HG03521 (cell line): ENCODE measurements around the gene FERMT2.

ENCODE experiments used
- ATAC-seq: cut with Tn5 transposase; IDR thresholded peaks from one replicate; pipeline ENCODE4 v1.9.1; 2021; ENCODE audit warnings: mild to moderate bottlenecking, moderate library complexity; ENCODE audit not compliant: unreplicated experiment

Gene FERMT2

DNA sequence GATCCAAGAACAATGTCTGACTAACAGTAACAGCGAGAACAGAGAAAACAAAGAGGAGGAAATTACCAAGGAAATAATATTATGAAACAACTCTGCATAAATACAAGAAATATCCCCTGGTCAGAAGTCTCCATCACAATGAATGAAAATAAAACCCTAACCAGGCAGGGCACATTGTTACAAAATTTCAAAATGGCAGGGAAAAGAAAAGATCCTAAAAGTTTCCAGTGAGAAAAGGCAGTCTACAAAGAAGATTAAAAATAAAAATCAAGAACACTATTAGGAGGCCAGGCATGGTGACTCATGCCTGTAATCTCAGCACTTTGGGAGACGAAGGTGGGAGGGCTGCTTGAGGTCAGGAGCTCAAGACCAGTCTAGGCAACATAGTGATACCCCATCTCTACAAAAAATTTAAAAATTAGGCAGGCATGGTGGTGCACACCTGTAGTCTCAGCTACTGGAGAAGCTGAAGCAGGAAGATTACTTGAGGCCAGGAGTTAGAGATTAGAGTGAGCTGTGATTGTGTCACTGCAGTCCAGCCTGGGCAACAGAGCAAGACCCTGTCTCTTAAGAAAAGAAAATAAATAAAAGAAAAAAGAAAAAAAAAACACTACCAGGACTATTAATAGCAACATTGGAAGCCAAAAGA lies 47.8 kb downstream of the FERMT2 start:
- no peak for ATAC-seq

- no peak for ATAC-seq
These were observed 49.4 kb downstream of the FERMT2 start for GRCh38 chr14:52901357-52901980.

GRCh38 chr14:52900731-52901130 lies 50.1 kb downstream of the FERMT2 start:
- ATAC-seq, result no peak

DNA sequence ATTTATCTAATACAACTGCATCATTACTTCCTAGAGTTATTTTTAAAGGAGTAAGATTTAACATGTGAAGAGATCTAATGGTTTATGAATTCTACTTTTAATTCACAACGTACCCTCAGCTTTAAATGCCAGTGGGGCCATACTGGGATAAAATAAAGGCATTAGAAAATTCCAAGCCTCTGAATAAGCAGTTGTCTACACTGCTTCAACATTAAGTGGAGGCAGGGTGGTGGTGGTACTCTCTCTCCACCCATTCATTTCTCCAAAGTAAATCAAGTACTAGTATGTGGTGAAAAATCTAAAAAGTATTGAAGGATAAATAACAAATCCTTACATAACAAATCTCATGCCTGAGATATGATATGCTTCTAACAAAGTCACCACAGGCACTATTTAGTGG lies 52.4 kb downstream of the FERMT2 start:
- ATAC-seq, result no peak

DNA sequence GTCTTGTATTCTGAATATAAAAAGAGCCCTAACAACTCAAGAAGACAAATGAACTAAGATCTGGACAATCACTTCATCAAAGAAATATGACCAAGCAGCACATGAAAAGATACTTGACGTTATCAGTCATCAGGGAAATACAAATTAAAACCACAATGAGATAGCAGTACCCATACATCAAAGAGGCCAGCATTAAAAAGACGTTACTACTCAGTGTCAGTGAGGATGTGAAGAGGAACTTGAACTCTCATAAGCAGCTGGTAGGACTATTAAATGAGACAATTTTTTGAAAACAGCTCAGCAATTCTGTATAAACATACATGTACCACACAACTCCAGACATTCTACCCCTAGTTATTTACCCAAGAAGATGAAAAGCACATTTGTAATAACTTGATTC lies 55.9 kb downstream of the FERMT2 start:
- ATAC-seq, result no peak

- no peak for ATAC-seq
These were observed 59.0 kb downstream of the FERMT2 start for GRCh38 chr14:52891800-52892199.

GRCh38 chr14:52888839-52889838 lies 61.7 kb downstream of the FERMT2 start:
- ATAC-seq, result no peak

DNA sequence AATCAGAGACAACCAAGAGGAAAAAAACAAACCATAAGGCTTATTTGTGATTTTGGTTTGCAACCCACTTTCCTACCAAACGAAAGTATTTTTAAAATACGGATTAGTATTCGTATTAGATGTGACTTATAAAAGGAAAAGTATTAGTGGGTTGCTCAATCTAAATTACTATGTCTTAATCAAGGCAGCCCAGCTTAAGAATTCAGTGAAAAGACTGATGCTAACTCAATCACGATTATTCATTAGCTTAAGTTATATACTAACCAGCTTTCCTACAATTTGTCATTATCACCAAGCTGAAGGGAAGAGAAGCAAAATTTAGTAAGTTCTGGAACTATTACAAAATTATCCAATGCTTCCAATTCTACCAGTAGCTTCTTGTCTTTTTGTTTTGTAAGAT lies 62.7 kb downstream of the FERMT2 start:
- no peak for ATAC-seq

DNA sequence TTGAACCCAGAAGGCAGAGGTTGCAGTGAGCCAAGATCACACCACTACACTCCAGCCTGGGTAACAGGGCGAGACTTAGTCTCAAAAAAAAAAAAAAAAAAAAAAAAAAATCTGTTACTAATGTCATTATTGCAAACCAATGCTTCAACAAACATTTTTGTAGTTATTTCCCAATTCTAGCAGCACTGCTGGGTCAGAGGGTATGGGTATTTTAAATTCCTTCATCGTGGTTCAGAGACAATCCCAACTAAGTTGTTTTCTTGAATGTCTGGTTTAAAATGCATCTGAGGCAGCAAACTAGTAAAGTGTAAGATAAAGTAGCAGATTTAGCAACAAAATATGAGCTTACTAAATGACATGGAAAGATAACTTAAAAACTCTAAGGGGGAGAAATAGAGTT lies 65.6 kb downstream of the FERMT2 start:
- no peak for ATAC-seq

- ATAC-seq, result no peak
These were observed 67.2 kb downstream of the FERMT2 start for GRCh38 chr14:52883658-52884057.

- ATAC-seq, result no peak
These were observed 68.0 kb downstream of the FERMT2 start for GRCh38 chr14:52882824-52883223.

- no peak for ATAC-seq
These were observed 70.9 kb downstream of the FERMT2 start for GRCh38 chr14:52879958-52880357.

DNA sequence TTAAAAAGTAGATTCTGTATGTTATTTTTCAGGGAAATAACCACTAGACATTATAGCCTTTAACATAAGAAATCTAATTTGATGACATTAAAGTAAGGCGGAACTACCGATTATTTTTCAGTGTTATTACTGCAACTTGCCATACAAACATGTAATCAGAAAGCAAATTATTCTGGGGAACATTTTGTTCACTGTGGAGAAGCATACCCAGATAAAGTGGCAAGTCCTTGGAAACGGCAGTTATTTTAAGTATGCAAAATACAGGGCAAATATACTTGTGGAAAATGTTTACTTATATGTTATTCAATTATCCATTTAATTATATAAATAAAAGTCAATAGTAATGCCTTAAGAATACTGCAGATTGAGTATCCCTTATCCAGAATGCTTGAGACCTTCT lies 71.9 kb downstream of the FERMT2 start:
- no peak for ATAC-seq

DNA sequence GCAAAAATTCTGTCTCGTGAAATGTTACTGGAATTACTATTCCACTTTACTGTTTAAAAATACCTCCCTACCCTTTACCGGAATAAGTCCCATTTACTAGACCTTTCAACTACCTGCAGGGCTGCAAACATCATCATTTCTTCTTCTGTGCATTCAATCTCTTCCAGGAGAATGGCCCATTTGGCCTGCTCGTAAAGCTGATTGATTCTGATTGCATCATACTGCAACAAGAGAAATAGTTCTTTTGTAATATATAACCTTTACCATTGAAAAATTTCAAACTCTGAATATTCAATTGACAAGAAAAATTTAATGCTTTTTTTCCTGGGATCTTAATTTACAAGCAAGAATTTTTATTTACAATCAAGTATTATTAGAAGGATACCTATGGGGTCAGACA lies 72.4 kb downstream of the FERMT2 start:
- no peak for ATAC-seq

DNA sequence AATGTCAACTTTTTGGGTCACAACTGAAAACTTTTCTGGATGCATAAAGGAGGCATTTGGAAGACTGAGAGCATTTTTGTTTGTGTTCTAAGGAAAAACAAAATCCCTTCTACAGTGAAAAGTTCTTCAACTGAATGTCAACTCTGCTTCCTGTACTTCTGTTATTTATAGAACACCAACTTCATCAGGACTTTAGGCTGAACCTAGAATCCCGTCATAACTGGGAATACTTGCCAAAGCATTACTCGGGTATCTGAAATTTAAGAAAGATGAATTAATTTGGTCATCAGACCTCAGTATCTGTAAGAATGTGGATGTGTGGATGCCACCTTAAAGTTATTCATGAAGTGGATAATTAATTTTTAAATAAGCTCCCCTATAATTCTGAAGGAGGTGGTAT lies 73.2 kb downstream of the FERMT2 start:
- no peak for ATAC-seq

DNA sequence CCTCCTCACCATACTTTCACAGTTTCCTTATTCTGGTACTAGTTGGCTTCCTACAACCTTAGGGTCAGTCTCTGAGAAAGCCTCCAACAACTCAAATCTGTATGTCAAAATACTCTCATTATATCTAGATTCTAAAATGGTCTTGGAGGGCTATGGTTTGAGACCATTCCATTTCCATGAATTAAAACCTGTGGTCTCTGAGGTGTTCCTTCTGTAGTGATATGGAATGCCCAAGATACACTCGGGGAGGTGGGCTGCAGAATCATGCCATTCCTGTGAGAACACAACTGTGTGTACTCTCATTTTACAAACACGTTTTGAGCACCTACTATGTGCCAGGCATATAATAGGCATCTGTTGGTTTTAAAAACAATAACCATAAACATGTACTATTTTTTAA lies 74.0 kb downstream of the FERMT2 start:
- no peak for ATAC-seq

- ATAC-seq, result no peak
These were observed 74.5 kb downstream of the FERMT2 start for GRCh38 chr14:52876311-52876710.

GRCh38 chr14:52875707-52876106 lies 75.1 kb downstream of the FERMT2 start:
- no peak for ATAC-seq

- no peak for ATAC-seq
These were observed 76.5 kb downstream of the FERMT2 start for GRCh38 chr14:52874389-52874788.

GRCh38 chr14:52873694-52874093 lies 77.2 kb downstream of the FERMT2 start:
- no peak for ATAC-seq

DNA sequence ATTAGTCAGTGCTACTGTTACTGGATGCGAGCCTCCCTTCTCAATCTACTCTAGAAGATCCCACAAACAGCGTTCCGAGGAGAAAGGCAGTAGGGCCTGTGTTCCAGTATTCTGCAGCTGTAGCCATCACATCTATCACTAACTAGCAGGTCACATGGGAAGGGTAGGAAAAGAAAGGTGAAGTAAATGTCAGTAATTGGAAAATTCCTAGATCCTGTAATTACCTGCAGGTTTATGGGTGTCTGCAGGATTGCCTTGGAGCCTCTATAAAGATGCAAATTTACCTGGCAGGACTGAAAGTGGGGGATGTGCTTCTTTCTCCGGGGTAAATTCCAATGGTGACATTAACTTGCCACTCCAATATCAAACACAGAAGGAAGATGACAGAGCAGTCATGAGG lies 77.8 kb downstream of the FERMT2 start:
- ATAC-seq, result no peak

GRCh38 chr14:52871606-52872005 lies 79.2 kb downstream of the FERMT2 start:
- ATAC-seq, result no peak
